Rectal smooth muscle tissue (tissue), 1 donor: ENCODE results near the gene ENPEP.

Experiments
- H3K27ac ChIP-seq: one replicate; pipeline ENCODE4 v1.7.0; 2013; ENCODE audit warnings: low read depth, low read length, inconsistent platforms
- H3K27me3 ChIP-seq: one replicate; pipeline ENCODE4 v1.7.0; 2013; ENCODE audit warnings: low read length; ENCODE audit not compliant: control insufficient read depth, insufficient read depth
- H3K36me3 ChIP-seq: one replicate; pipeline ENCODE4 v1.7.0; 2013; ENCODE audit warnings: low read length; ENCODE audit not compliant: control insufficient read depth, insufficient read depth
- H3K4me1 ChIP-seq: one replicate; pipeline ENCODE4 v1.7.0; 2013; ENCODE audit warnings: low read length; ENCODE audit not compliant: control insufficient read depth, insufficient read depth
- H3K4me3 ChIP-seq: one replicate; pipeline ENCODE4 v1.7.0; 2013; ENCODE audit warnings: low read length
- H3K9ac ChIP-seq: one replicate; pipeline ENCODE4 v1.7.0; 2013; ENCODE audit warnings: low read length

The ENPEP gene

DNA sequence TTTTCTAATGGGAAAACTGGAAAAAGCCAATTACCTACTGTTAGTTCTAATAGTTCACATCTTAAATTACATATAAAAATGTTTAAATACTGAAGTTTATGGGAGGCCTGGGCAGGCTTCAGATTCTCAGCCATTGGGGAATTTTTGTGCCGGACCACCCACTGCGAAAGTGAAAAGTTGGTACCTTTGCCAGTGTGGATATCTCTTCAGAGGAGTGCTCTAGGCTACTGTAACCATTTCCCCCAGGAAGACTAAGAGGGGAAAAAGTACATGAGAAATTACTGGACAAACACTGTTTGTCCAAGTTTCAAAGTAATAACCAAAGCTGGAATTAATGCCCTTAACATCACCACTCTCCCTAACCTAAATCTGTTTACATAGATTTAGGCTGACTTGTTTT lies 126.1 kb downstream of the ENPEP start:
- Histone ChIP-seq H3K36me3 (no peaks in the 10 kb centered on the region), H3K4me1 (no peaks in the 10 kb centered on the region), H3K27me3 (no peaks in the 10 kb centered on the region), H3K4me3 (no peak overlapping the region), H3K9ac (no peak overlapping the region), H3K27ac (no peak overlapping the region)

DNA sequence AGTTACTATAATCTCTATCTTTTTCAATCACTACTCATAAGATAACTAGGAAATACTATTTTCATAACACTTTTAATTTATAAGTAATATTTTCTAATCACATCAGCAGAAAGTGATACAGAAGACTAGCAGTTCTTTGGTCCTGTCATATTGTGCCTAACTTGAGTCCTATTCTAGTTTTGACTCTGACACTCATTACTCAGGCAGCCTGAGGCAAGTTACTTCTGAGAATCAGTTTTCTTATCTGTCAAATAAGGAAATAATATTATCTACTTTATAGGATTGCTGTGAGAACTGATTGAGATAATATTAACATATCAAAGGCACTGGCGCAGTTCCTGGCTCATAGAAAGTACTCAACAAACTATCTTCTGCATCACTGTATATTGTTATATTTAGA lies 129.1 kb downstream of the ENPEP start:
- H3K9ac ChIP-seq, result no peak overlapping the region
- H3K27ac ChIP-seq, result no peak overlapping the region
- H3K27me3 ChIP-seq, result peaks cover under 1% of the 10 kb centered on the region
- no peaks in the 10 kb centered on the region for H3K36me3 ChIP-seq
- no peak overlapping the region for H3K4me3 ChIP-seq
- no peaks in the 10 kb centered on the region for H3K4me1 ChIP-seq

DNA sequence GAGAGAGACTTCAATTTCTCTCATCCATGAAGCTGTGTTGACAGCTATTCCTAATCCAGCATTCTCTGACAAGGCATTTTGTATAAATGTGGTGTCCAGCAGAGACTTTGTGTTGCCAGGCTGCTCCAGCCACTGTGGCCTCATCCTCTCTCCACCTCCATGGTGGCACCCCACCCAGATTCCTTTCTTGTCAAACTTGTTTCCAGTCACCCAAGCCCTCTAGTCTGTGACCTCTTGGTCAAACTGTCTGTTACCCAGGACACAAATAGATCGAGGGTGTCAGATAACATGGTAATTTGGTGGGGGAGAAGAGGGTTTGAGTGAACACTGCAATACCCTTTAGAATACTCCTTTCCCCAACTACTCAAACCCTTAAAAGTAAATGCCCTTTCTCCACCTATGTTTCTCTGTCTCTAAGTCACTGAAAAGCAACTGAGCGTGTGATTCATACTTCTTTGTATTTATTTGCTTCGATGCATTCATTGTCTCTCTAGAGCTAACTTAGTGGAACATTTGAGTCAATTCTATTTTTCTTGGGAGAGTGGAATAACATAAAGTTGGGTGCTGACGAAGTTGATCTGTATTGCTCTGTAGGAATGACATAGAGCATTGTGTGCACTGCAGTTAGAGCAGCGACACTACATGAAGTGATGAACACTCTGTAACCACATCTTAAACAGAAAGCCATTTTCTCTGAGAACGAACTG lies 133.2 kb downstream of the ENPEP start:
- peaks cover 29% of the 10 kb centered on the region for H3K27me3 ChIP-seq
- no peaks in the 10 kb centered on the region for H3K4me1 ChIP-seq
- no peak overlapping the region for H3K9ac ChIP-seq
- no peak overlapping the region for H3K4me3 ChIP-seq
- H3K27ac ChIP-seq, result no peak overlapping the region
- no peaks in the 10 kb centered on the region for H3K36me3 ChIP-seq

DNA sequence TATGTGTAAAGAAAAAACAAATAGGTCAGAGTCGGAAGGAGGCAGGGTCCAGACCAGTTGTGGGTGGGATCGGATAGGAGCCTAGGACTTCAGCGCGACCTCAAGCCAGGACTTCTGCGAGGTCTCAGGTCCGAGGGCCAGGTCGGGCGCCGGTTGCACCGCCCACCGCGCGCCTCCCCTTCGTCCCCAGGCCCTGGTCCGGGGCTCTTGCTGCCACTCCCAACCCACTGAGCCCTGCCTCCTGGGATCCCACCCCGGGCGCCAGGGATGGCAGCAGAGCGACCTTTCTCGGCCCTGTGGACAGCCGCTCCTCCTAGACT lies 134.6 kb downstream of the ENPEP start:
- Histone ChIP-seq H3K4me1 (no peaks in the 10 kb centered on the region), H3K27me3 (peaks cover 36% of the 10 kb centered on the region), H3K9ac (no peak overlapping the region), H3K4me3 (no peak overlapping the region), H3K27ac (no peak overlapping the region), H3K36me3 (no peaks in the 10 kb centered on the region)

DNA sequence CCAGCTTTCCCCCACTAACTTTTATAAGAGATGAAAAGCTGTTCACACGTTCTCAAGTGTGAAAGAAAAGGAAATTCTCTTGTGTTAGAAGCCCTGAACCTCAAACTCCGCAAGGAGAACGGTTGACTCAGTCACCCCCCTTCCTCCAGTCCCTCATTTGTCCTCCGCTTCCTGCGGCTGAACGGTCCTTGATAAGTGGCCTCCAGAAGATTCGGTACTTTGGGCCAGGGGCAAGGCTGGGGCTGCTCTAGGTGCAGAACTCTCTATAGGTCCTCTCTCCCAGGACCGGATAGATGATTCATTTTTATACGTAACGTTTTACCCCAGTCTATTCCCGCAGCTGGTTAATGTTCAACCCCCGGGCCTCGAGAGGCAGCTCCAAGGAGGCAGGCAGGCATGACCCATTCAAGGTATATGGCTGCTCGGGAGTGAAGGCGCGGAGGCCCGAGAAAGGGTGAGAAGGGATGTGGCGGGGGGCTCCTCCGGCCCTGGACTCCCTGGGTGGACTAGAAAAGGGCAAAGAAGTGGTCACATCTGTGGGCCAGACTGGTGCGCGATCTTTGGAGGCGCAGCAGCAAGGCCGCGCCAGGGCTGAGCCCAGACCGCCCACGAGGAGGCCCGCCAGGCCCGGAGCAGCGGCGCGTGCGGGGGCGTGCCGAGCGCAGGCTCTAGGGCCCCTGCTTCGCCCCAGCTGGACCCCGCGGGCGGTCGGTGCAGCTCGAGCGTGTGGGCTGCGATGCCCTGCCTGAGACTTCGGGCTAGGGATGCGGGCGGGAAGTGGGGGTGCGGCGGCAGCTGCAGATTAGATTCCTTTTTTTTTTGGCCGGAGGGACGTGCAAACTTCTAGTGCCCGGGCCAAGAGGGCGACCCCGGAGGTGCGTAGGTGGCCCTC lies 135.2 kb downstream of the ENPEP start:
- Histone ChIP-seq H3K27ac (no peak overlapping the region), H3K4me1 (no peaks in the 10 kb centered on the region), H3K4me3 (no peak overlapping the region), H3K27me3 (peaks cover 42% of the 10 kb centered on the region), H3K9ac (no peak overlapping the region), H3K36me3 (no peaks in the 10 kb centered on the region)

DNA sequence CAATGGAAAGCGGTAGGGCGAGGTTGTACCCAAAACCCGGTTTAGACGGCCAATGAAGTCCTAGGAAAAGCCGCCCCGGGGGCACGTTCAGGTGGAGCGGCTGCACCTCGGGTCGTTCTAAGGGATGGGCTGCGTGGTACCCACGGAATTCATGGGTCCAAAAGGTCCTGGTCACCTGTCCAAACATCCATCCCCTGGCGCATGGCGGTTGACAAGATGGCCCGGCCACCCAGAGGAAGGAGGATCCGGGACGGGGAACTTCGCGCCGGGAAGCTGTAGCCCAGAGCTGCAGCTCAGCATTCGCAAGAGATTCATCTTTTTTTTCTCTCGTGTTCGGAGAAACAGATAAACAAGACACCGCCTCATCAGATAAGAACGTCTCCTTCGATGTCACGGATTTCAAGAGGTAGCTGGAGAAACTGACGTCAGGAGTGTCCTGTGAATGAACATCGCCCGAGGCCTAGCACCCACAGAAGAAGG lies 136.1 kb downstream of the ENPEP start:
- Histone ChIP-seq H3K9ac (no peak overlapping the region), H3K36me3 (no peaks in the 10 kb centered on the region), H3K27ac (no peak overlapping the region)

DNA sequence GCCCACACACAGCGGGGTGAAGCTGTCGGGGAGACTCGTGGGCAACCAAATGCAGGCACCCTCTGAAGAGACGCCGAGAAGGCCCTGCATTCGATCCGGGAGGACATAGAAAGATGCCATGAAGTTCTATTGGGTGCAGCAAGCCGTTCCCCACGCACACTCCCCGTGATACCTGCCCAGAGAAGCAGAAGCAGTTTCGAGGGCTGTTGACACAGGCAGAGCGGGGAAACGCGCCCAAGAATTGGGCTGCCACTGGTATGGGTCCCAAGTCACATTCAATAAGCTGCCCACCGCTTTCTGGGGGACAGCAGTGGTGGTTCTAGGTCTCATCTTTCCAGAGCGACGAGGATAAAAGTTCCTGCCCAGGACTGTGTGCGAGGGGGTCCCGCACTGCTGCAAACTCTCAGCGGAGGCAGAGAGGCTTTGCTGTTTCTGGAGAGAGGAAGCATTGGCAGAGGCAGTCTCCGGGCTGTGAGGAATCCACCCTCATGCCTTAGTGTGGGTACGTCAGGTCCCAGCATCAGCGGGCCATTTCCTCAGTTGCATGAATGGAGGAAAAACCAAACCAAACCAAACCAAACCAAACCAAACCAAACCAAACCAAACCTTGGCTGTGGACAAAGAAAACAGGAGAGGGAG lies 136.8 kb downstream of the ENPEP start:
- Histone ChIP-seq H3K27ac (no peak overlapping the region), H3K4me3 (no peak overlapping the region), H3K4me1 (no peaks in the 10 kb centered on the region)

More for the DNA sequence above, 136.1 kb downstream of the ENPEP start:
- H3K27me3 ChIP-seq, result peaks cover 46% of the 10 kb centered on the region
- no peaks in the 10 kb centered on the region for H3K4me1 ChIP-seq
- no peak overlapping the region for H3K4me3 ChIP-seq

DNA sequence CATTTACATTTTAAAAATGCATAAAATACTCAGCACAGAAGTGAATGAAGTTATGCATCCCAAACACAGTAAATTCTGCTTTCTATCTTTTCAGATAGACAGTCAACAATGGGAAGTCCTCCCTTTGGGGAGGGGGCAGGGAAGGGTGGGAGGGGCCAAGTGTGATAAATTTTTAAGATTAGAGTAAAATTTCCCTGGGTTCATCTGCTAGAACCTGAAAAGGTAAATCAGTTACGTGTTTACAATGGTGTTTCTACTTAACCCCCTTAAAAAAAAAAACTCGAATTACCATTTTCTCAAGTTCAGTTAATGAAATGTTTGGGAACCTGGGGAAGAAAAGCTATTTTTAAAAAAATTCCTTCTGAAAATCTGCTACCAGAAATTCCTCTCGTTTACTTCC lies 137.8 kb downstream of the ENPEP start:
- Histone ChIP-seq H3K4me3 (no peak overlapping the region), H3K27me3 (peaks cover 59% of the 10 kb centered on the region), H3K36me3 (no peaks in the 10 kb centered on the region), H3K4me1 (no peaks in the 10 kb centered on the region), H3K9ac (no peak overlapping the region), H3K27ac (no peak overlapping the region)

More for the DNA sequence above, 136.8 kb downstream of the ENPEP start:
- peaks cover 49% of the 10 kb centered on the region for H3K27me3 ChIP-seq
- no peak overlapping the region for H3K9ac ChIP-seq
- H3K36me3 ChIP-seq, result no peaks in the 10 kb centered on the region

DNA sequence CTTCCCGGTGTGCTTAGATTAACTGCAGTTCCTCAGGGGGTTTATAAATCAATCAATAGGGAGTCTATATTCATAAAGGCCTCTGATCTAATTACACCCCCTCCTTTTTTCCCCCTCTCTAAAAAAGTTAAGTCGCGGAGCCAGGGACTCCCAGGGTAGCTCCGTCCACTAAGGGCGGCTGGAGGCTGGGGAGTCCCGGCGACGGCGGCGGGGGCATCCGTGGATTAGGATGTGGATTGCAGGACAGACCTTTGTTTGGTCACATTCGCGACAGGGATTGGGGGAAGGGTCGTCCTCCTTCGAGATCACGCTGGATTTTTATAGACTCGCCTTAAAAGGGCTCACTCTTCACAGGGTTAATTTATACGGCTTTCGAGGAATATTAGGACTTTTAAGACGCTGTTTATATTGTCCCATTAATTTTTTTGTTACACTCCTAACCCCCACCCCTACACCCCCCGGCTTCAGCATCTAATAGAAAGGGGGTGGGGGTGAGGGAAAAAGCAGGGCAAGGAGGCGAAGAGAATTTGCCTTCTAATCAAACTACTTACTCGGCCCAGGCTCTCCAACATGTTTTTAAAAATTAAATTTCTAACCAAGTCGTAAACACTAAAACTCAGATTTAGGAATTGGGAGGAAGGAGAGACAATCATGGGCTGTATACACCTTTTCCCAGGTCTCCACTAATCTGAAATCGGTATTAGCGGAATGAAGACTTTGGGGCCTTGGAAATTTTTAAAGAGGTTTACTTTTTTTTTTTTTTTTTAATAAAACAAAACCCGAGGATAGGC lies 138.4 kb downstream of the ENPEP start:
- Histone ChIP-seq H3K9ac (no peak overlapping the region), H3K4me3 (no peak overlapping the region), H3K36me3 (no peaks in the 10 kb centered on the region), H3K4me1 (no peaks in the 10 kb centered on the region), H3K27ac (no peak overlapping the region), H3K27me3 (peaks cover 65% of the 10 kb centered on the region)
